KOPT-K1 (cell line): ENCODE measurements around the gene IL22RA2.

Experiments used
- H3K27ac ChIP-seq: fragments of 200-600 bp; sonication (generic); 2 replicates; pipeline ENCODE4 v1.5.1; 2016; ENCODE audit warnings: antibody characterized with exemption, mild to moderate bottlenecking, low read depth, low read length; ENCODE audit not compliant: poor library complexity, severe bottlenecking
- H3K36me3 ChIP-seq: fragments of 200-600 bp; sonication (generic); 2 replicates; pipeline ENCODE4 v1.5.1; 2017; ENCODE audit warnings: antibody characterized with exemption, mild to moderate bottlenecking, low read length, moderate library complexity; ENCODE audit not compliant: insufficient read depth
- H3K9me3 ChIP-seq: fragments of 200-600 bp; sonication (generic); 2 replicates; pipeline ENCODE4 v1.5.1; 2017; ENCODE audit warnings: antibody characterized with exemption, low read length, mild to moderate bottlenecking; ENCODE audit not compliant: insufficient read depth, poor library complexity, severe bottlenecking

IL22RA2 gene

DNA sequence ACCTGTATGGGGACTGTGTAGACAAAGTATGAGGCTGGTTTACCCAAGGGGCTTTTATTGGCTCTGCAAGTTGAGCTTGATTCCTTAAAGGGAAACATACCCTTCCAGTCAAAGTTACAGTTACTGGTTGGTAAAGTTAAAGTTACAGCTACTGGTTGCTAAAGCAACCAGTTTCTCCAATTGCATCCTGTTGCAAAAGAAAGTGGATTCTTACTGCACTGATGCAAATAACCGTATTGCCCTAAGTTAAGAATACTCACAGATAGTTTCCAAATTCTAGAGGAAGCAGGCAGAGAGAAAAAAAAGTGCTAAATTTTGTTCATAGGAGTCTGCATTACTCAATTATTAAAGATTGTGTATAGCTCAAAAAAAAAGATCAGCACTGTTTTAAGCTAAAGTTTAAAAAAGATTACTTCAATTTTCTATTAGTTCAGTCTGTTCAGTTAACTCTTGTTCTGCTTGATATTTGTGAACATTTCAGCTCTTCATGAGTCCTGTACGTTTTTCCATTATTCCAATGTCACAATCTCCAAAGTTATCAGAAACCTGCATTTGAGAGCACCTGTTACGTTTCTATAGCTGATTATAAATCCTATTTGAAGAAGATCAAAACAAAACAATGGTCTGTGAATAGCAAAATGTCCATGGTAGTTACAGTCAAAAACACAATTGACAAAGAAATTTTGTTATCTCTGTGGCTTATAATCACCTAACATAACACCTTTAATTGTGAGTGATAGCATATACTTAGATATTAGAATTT is 8.6 kb upstream of the IL22RA2 start:
- no peak overlapping the region for H3K27ac ChIP-seq
- peaks cover 79% of the 10 kb centered on the region for H3K9me3 ChIP-seq
- H3K36me3 ChIP-seq: no peaks in the 10 kb centered on the region

DNA sequence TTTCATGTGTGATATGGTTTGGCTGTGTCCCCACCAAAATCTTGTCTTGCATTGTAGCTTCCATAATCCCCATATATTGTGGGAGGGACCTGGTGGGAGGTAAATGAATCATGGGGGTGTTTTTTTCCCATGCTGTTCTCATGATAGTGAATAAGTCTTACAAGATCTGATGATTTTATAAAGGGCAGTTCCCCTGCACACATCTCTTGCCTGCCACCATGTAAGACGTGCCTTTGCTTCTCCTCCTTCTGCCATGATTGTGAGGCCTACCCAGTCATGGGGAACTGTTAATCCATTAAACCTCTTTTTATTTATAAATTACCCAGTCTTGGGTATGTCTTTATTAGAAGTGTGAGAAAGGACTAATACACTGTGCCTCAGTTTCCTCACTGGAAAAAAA is 4.2 kb upstream of the IL22RA2 start:
- no peaks in the 10 kb centered on the region for H3K36me3 ChIP-seq
- H3K27ac ChIP-seq: no peak overlapping the region
- peaks cover 36% of the 10 kb centered on the region for H3K9me3 ChIP-seq

DNA sequence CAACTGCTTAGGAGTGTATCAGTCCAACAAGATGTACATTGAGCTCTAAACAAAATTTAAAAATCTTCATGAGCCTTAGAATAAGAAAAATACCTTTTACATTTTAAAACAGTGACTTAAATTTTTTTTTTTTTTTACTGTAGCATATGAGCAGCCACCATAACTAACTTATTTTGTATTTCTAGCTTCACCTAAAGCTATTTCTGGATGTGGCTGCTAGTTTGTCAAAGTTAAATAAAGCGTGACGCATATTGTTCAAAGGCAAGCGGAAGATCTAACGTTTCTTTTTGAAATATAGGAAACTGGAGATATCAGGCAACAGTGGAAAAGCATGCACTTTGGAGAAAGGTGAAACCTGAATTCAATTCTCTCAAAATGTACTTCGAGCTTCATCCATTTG is 3.3 kb upstream of the IL22RA2 start:
- H3K27ac ChIP-seq: no peak overlapping the region
- H3K9me3 ChIP-seq: peaks cover 28% of the 10 kb centered on the region
- H3K36me3 ChIP-seq: no peaks in the 10 kb centered on the region

DNA sequence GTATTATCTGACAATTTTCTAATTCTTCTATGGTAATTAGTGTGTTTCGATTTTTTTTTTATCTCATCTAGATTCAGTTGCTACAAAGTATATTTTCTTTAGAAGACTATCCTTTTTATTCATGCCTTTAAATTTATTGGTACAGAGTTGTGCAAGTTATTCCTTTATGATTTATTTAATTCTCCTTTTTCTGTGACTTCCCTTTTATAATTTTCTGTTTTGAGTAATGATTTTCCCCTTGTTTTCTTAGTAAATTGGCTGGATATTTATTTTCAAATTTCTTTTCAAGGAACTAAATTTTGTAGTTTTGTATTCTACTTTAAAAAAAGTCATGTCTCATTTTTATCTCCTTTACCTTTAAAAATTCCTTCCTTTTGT is 2.4 kb upstream of the IL22RA2 start:
- H3K9me3 ChIP-seq: peaks cover 19% of the 10 kb centered on the region
- no peak overlapping the region for H3K27ac ChIP-seq
- no peaks in the 10 kb centered on the region for H3K36me3 ChIP-seq

DNA sequence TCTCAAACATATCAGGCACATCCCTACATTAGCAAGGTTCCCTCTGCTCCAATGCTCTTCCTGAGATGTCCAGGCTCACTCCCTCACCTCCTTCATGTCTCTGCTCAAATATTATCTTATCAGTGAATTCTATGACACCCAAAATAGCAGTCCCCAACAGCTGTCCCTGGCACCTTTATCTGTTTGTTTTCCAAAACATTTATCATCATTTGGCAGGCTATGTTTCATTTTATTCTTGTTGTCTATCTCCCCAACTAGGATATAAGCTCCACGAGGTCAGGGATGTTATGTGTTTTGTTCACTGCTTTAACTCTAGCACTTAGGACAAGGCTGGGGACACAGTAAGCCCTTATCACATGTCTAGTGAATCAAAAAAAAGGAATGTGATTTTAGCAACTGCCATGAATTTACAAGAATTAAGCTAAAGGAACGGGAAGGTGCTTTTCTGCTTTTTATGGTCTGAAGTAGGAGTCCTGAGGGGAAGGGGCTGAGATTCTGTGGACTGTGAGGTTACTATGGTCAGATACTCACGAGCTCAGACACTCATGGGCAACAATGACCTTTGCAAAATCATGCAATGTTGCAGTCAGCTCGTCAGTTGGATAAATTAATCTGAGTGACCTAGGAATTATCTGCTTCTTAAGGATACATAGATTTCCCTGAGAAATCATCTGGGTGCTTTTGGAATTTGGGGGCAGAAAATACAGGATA is 1.9 kb upstream of the IL22RA2 start:
- Histone ChIP-seq H3K36me3 (no peaks in the 10 kb centered on the region), H3K27ac (no peak overlapping the region), H3K9me3 (peaks cover 13% of the 10 kb centered on the region)

DNA sequence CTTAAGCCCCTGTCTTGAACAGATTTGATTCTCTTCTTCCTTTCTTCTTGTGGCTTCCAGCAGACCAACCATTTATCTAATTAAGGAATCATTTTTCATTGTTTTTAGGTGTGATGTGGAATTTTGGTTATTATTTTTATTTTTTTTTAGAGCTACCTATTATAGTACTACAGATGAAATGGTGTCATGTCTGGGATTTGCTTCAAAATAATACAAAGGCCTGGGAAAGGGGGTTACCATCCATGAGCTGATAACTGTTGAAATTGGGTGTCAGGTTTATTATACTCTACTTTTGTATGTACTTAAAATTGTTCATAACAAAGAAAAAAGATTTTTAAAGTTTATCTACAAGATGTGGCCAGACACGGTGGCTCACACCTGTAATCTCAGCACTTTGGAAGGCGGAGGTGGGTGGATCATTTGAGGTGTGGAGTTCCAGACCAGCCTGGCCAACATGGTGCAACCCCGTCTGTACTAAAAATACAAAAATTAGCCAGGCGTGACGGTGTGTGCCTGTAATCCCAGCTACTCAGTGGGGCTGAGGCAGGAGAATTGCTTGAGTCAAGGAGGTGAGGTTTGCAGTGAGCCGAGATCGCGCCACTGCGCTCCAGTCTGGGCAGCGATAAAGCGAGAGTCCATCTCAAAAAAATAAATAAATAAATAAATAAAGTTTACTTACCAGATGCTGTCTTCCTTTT is 561 bp downstream of the IL22RA2 start:
- no peaks in the 10 kb centered on the region for H3K36me3 ChIP-seq
- H3K9me3 ChIP-seq: peaks cover 1% of the 10 kb centered on the region
- no peak overlapping the region for H3K27ac ChIP-seq

DNA sequence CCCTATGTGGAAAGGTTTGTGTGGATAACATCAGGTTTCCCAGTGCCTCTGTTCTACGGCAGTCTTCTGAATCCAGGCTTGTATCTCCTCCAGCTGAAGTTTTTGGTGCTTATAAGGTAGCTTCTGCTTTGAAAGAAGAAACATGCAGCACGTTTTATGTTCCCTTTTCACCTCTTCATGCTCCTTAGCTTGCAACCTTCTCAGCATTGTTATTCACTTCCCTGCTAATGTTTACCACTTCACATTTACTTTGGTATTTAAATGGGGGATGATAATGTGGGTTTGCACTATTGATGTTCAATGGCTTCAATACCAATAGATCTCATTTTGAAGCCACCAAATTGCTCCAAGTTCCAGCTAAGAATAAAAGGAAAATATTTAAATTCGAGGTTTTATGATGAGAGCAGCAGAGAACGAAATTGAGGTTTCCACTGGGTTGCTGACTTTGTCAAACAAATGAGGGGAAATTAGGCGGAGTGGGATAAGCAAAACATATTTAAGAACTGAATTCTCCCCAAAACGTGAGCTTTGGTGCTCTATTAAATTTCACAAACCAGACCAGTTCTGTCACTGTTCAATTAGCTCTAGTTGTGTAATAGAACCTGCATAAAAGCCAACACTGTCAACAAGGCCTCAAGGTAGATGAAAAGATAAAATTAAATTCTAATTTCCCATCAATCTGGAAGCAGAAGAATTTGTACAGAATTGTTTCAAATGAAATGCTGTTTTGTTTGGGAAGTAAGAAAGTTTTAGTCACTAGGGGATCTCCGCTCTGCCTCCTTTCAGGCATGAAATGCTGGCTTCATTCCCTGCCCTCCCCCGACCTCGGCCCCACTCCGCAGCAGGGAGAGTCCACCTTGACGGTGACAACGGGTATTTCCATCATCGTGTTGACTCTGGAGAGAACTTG is 1.4 kb downstream of the IL22RA2 start:
- no peaks in the 10 kb centered on the region for H3K36me3 ChIP-seq
- no peak overlapping the region for H3K27ac ChIP-seq
- no peaks in the 10 kb centered on the region for H3K9me3 ChIP-seq

DNA sequence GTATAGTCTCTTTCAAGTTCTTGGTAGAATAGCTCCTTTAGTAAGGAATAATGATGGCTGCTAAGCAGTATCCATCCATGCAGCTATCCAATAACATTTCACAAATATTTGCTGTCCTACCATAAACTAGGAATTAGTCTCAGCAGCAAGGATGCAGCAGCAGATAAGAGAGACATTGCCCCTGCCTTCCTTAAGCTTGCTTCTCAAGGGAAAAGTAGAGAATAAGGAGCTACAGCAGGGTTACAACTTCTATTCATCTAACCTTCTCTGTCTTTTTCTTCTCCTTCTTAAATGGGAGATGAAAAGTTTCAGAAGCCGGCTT is 2.4 kb downstream of the IL22RA2 start:
- Histone ChIP-seq H3K9me3 (no peaks in the 10 kb centered on the region), H3K27ac (no peak overlapping the region)

DNA sequence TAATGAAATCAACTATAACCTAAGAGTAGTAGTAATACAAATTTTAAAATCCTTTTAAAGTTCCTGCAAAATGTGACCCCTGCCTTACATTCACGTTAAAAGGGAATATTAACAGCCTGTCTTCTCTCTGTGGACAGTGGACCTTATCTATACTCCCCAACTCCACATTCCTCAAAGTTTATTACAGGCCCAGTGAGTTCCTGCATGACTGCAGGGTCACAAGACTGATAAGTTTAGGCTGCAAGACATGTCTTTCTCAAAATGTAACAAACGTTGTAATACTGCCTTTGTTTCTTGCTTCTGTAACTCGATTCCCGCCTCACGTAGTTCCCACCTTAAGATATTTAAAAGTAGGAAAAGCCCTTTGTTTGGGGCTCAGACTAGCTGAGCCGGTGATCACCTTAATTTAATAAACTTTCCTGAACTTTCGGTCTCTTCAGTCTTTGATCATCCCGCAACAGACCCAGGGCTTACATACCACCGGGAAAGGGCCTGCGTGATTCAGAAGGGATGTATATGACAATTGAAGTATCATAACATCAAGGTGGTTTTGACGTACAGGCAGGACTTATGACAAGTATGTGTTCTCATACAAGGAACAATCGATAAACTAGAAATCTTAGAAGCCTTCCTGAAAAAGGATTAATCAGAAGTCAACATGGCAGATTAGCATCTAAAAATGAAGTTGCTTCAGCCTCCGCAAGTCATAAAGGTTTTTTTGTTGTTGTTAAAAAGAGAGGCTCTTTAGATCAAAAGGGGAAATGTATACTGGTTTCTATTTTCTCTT is 3.0 kb downstream of the IL22RA2 start:
- H3K9me3 ChIP-seq: no peaks in the 10 kb centered on the region
- no peak overlapping the region for H3K27ac ChIP-seq
- no peaks in the 10 kb centered on the region for H3K36me3 ChIP-seq

More for the DNA sequence above, 2.4 kb downstream of the IL22RA2 start:
- H3K36me3 ChIP-seq: no peaks in the 10 kb centered on the region

DNA sequence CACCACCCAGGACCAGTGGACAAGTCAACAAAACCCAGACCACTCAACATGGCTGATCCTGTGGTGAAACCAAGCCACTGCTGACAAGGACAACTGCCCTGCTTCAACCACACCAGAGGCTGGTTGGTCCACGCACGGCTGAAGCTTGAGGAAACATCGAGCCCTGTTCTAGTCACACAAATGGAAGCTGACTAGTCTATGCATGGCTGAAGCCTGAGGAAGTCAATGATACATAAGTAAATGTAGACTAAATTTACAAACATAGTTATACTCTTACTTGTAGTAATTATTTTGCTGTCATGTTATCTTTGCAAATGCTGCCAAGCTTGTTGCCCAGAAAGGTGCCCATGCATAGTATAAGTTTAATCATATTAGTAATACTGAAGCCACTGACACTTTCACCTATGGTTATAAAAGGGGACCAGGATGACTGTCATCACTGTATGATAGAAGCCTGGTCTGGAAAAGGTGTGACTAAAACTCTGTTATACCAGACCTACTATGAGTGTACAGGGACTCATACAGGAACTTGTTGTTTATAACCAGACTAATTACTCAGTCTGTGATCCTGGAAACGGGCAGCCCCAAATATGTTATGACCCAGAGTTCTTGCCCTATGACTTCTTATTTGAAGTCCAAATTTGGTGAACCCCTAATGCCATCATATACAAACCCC is 5.6 kb downstream of the IL22RA2 start:
- Histone ChIP-seq H3K9me3 (peaks cover 19% of the 10 kb centered on the region), H3K27ac (no peak overlapping the region), H3K36me3 (no peaks in the 10 kb centered on the region)

DNA sequence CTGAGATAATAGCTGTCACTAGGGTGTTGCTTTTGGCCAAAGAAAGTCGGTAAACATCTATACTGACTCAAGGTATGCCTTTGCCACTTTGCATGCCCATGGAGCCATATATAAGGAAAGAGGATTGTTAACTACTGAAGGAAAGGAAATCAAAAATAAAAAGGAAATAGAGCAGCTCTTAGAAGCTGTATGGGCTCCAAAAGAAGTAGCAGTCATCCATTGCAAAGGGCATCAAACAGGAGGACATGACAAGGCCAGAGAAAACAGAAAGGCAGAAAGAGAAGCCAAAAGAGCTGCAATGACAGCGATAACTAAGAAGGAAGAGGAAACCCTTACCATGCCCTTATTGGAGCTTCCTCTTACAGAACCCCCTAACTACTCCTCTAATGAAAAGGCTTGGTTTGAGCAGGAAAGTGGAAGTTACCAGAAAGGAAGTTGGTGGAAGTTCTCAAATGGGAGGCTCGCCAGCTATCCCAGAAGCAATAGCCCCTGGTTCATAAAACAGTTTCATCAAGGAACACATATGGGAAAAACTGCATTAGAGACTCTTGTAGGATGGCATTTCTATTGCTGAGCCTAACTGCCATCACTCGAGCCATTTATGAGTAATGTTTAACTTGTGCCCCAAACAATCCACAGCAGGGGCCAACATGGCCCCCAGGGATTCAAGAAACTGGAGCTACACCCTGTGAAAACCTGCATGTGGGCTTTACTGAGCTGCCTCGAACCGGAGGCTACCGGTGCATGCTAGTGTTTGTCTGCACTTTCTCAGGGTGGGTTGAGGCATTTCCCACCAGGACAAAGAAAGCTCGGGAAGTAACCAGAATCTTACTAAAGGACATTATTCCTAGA is 7.0 kb downstream of the IL22RA2 start:
- Histone ChIP-seq H3K9me3 (peaks cover 29% of the 10 kb centered on the region), H3K36me3 (no peaks in the 10 kb centered on the region), H3K27ac (no peak overlapping the region)

DNA sequence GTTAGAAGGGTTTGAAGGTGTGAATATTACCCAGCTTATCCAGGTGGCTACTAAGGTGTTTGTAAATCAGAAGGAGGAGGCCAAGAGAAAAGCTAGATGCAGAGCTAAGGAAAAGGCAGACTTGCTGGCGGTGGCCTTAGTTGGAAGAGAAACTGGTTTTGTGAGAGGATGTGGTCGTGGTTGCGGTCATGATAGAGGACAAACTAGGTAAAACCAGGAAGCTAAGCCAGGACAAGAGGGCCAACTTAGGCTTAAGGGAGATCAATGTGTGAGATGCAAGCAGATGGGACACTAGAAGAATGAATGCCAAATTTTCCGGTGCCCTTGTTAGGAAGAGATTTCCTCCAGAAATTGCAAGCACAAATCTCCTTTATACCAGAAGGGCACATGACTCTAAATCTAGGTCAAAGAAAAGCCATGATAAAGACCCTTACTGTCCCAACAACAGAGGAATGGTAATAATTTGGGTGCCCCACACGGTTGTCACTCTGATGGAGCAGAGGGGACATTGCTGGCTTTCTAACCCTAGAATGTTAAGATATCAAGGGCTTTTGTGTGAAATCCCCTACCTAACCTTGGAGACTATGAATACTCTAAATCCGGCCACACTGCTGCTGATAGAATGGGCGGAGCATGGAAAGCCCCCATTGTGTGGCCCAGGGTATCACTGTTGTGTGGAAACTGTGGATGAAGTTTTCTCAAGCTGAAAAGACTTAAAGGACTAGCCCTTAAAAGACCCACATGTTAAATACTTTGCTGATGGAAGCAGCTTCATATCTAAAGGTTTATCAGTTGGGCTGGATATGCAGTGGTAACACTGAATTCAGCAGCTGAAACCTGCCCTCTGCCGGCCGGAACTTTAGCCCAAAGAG is 7.8 kb downstream of the IL22RA2 start:
- no peaks in the 10 kb centered on the region for H3K36me3 ChIP-seq
- peaks cover 29% of the 10 kb centered on the region for H3K9me3 ChIP-seq
- H3K27ac ChIP-seq: no peak overlapping the region
